ENCODE data around the gene BMF. TPM values are rescaled to one million over a fixed set of nuclear protein-coding genes. Genes with fewer than 3 reads are reported as not detected.

Gene BMF
- total RNA-seq, 2 experiments from 2014 or later, result 4.8 to 11.1 TPM

- intact Hi-C loops (cut with micrococcal nuclease; ENCODE audit: unreplicated experiment), result loop anchor here (5.0 kb wide), 1 partner anchor 120 kb away; no protein-coding TSS in a partner anchor
- Histone ChIP-seq H3K4me2 (ENCODE audit: low read length) (peak overlapping the region; percentile 75), H3K4me1 (ENCODE audit: insufficient read depth, low read length, poor library complexity, severe bottlenecking) (peaks cover 96% of the 10 kb centered on the region), H3K9me3 (ENCODE audit: low read length) (no peaks in the 10 kb centered on the region), H3K4me3 (ENCODE audit: low read depth, low read length, poor library complexity, severe bottlenecking) (peak overlapping the region; percentile 47), H3K9me2 (ENCODE audit: insufficient read depth, low read length) (no peaks in the 10 kb centered on the region), H4K20me1 (ENCODE audit: insufficient read depth, low read length) (no peaks in the 10 kb centered on the region), H2AFZ (ENCODE audit: low read length) (peak overlapping the region; percentile 85; the same call in 1 of the 2 replicates), H3K36me3 (ENCODE audit: insufficient read depth, low read length) (no peaks in the 10 kb centered on the region), H3K27ac (ENCODE audit: low read depth, low read length, poor library complexity, severe bottlenecking) (peak overlapping the region; percentile 85), H3K79me2 (ENCODE audit: insufficient read depth, low read depth, low read length) (no peaks in the 10 kb centered on the region)
- DNase-seq (ENCODE audit: low spot score), result no peak
- POLR2A ChIA-PET, result interaction anchor here (0.7 to 12.3 kb wide), 14 partner anchors 9 to 64 kb away, joined by 3 to 146 read pairs (median 12); partner anchors contain the start of genes BMF, BUB1B and SRP14
- no peak for TF ChIP-seq EZH2phosphoT487 (IDR thresholded peaks at IDR 0.05; ENCODE audit: borderline replicate concordance, low read depth, low read length)
- TF ChIP-seq, protein P1, sequence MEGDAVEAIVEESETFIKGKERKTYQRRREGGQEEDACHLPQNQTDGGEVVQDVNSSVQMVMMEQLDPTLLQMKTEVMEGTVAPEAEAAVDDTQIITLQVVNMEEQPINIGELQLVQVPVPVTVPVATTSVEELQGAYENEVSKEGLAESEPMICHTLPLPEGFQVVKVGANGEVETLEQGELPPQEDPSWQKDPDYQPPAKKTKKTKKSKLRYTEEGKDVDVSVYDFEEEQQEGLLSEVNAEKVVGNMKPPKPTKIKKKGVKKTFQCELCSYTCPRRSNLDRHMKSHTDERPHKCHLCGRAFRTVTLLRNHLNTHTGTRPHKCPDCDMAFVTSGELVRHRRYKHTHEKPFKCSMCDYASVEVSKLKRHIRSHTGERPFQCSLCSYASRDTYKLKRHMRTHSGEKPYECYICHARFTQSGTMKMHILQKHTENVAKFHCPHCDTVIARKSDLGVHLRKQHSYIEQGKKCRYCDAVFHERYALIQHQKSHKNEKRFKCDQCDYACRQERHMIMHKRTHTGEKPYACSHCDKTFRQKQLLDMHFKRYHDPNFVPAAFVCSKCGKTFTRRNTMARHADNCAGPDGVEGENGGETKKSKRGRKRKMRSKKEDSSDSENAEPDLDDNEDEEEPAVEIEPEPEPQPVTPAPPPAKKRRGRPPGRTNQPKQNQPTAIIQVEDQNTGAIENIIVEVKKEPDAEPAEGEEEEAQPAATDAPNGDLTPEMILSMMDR (conservative IDR thresholded peaks at IDR 0.05; ENCODE audit: low read length), result no peak
- no TSS peak for BruUV-seq (replicated peaks)
- CTCF ChIA-PET (ENCODE audit: unreplicated experiment), result interaction anchor here (0.6 to 4.9 kb wide), 9 partner anchors 9 to 52 kb away, joined by 3 to 24 read pairs (median 4); no protein-coding TSS in a partner anchor
Observed at GRCh38 chr15:40097096-40097967, 11.3 kb downstream of the BMF start.

DNA sequence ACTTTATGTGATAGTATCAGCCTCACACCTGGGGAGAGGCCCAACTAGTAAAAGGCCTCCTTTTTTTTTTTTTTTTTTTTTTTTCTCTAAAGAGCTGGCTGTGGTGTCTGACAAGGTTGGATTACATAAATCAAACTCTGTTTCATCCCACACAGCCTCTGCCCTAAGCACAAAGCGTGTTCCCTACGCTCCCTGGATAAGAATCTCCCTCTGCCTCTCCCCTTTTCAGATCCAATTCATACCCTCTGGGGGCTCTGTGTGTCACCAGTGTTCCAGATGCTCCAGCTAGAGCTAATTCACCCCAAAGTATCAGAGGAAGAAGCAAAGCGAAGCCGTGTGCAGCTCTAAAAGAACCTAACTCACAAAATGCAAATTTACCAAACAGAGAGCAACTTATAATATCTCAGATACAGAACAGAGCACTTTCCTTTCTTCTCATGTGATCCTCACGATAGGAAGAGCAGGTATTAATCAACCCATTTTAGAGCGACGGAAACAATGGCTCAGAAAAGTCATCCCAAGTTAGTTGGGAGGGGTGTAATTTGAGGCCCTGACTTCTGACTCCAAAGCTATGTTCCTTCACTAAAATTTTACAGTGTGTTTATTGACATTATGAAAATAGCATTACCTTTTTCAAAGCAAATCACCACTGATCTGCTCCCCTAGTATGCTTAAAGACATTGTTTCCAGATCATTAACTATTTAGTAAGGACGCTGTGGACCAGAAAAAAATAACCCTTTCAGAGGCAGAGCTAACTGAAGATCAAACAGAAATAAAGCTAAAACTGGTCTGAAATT is 12.4 kb downstream of the BMF start:
- peaks cover 97% of the 10 kb centered on the region for H3K4me1 ChIP-seq (ENCODE audit: insufficient read depth, low read length, poor library complexity, severe bottlenecking)
- H3K4me2 ChIP-seq (ENCODE audit: low read length), result peak overlapping the region; percentile 75
- peak overlapping the region; percentile 85 for H3K27ac ChIP-seq (ENCODE audit: low read depth, low read length, poor library complexity, severe bottlenecking)
- no peaks in the 10 kb centered on the region for H3K9me2 ChIP-seq (ENCODE audit: insufficient read depth, low read length)
- H3K9me3 ChIP-seq (ENCODE audit: low read length), result no peaks in the 10 kb centered on the region
- H2AFZ ChIP-seq (ENCODE audit: low read length), result peak overlapping the region; percentile 85; the same call in 1 of the 2 replicates
- H3K79me2 ChIP-seq (ENCODE audit: insufficient read depth, low read depth, low read length), result no peaks in the 10 kb centered on the region
- H3K36me3 ChIP-seq (ENCODE audit: insufficient read depth, low read length), result no peaks in the 10 kb centered on the region
- intact Hi-C loops (cut with micrococcal nuclease; ENCODE audit: unreplicated experiment), result loop anchor here (5.0 kb wide), 1 partner anchor 121 kb away; no protein-coding TSS in a partner anchor
- BruUV-seq (replicated peaks), result no TSS peak
- ChIA-PET CTCF (ENCODE audit: unreplicated experiment) (interaction anchor here (1.3 to 4.9 kb wide), 4 partner anchors 10 to 51 kb away, joined by 4 to 24 read pairs (median 13); no protein-coding TSS in a partner anchor), POLR2A (interaction anchor here (0.6 to 12.3 kb wide), 16 partner anchors 10 to 223 kb away, joined by 3 to 146 read pairs (median 10); partner anchors contain the start of genes BMF, BUB1B and SRP14)
- TF ChIP-seq EZH2phosphoT487 (IDR thresholded peaks at IDR 0.05; ENCODE audit: borderline replicate concordance, low read depth, low read length), result no peak
- H4K20me1 ChIP-seq (ENCODE audit: insufficient read depth, low read length), result no peaks in the 10 kb centered on the region
- DNase-seq (ENCODE audit: low spot score), result peak; percentile 64
- H3K4me3 ChIP-seq (ENCODE audit: low read depth, low read length, poor library complexity, severe bottlenecking), result peak overlapping the region; percentile 34
